HuH-7 (cell line): ENCODE measurements around the gene ZFP92.
"Not testable (repeated sequence)": the region's sequence is repeated elsewhere in the genome, so short reads cannot be mapped to it uniquely, and the experiment has no call there.

Source experiments
- DNase-seq: peaks from one replicate; pipeline ENCODE4 v3.0.0; 2011; ENCODE audit warnings: low spot score

Gene ZFP92

GRCh38 chrX:153387345-153387744 is 23.9 kb upstream of the ZFP92 start:
- no peak for DNase-seq

- DNase-seq = no peak
Measured at GRCh38 chrX:153387987-153388721, 23.1 kb upstream of the ZFP92 start.

GRCh38 chrX:153388722-153389459 is 22.4 kb upstream of the ZFP92 start:
- DNase-seq = no peak

GRCh38 chrX:153389460-153389768 is 21.9 kb upstream of the ZFP92 start:
- DNase-seq = not testable (repeated sequence)

GRCh38 chrX:153392642-153393321 is 18.5 kb upstream of the ZFP92 start:
- DNase-seq = no peak

- DNase-seq = no peak
Measured at GRCh38 chrX:153394612-153395011, 16.7 kb upstream of the ZFP92 start.

GRCh38 chrX:153395613-153396319 is 15.5 kb upstream of the ZFP92 start:
- no peak for DNase-seq

GRCh38 chrX:153396320-153397195 is 14.7 kb upstream of the ZFP92 start:
- no peak for DNase-seq

- DNase-seq = no peak
Measured at GRCh38 chrX:153397256-153397960, 13.9 kb upstream of the ZFP92 start.

- no peak for DNase-seq
Measured at GRCh38 chrX:153398275-153398960, 12.9 kb upstream of the ZFP92 start.

- peak; percentile 84 for DNase-seq
Measured at GRCh38 chrX:153400146-153401132, 10.8 kb upstream of the ZFP92 start.

GRCh38 chrX:153401133-153401764 is 10.0 kb upstream of the ZFP92 start, which contains the start of gene PNMA6E:
Gene PNMA6E (minus strand): TSS chrX:153401350. CDS start chrX:153398849, 2,501 bp downstream.
- no peak for DNase-seq

- not testable (repeated sequence) for DNase-seq
Measured at GRCh38 chrX:153404333-153404732, 6.9 kb upstream of the ZFP92 start.

GRCh38 chrX:153405426-153405825 is 5.8 kb upstream of the ZFP92 start:
- no peak for DNase-seq

- no peak for DNase-seq
Measured at GRCh38 chrX:153406011-153406410, 5.3 kb upstream of the ZFP92 start.

- no peak for DNase-seq
Measured at GRCh38 chrX:153406903-153407302, 4.4 kb upstream of the ZFP92 start.

GRCh38 chrX:153407736-153408135 is 3.5 kb upstream of the ZFP92 start:
- DNase-seq = no peak

GRCh38 chrX:153408221-153408721 is 3.0 kb upstream of the ZFP92 start:
- no peak for DNase-seq
